RWPE2 (cell line): ENCODE measurements around the gene TTLL9.
A peak's percentile ranks its signal among the peaks of the same experiment; 100 is the strongest.

Experiments used
- ATAC-seq: fragments of 200-7000 bp; cut with Tn5 transposase; 3 replicates; pipeline ENCODE4 v1.9.1; 2021; ENCODE audit warnings: low read depth
- DNase-seq: peaks from one replicate; pipeline ENCODE4 v3.0.0-alpha.2; 2020; ENCODE audit warnings: low spot score
- H3K27ac ChIP-seq: fragments of 450-650 bp; 2 replicates; pipeline ENCODE4 v1.5.1; 2017; ENCODE audit warnings: mild to moderate bottlenecking; ENCODE audit not compliant: poor library complexity, severe bottlenecking
- H3K27me3 ChIP-seq: fragments of 250-450 bp; sonication (Bioruptor Pico); 2 replicates; pipeline ENCODE4 v1.5.1; 2021; ENCODE audit warnings: mild to moderate bottlenecking, moderate library complexity; ENCODE audit not compliant: insufficient read depth, poor library complexity, severe bottlenecking
- H3K36me3 ChIP-seq: fragments of 250-450 bp; sonication (Bioruptor Pico); 2 replicates; pipeline ENCODE4 v1.5.1; 2020; ENCODE audit warnings: low read depth, mild to moderate bottlenecking, moderate library complexity
- H3K4me1 ChIP-seq: fragments of 250-450 bp; sonication (Bioruptor Pico); 2 replicates; pipeline ENCODE4 v1.5.1; 2021; ENCODE audit warnings: mild to moderate bottlenecking, moderate library complexity; ENCODE audit not compliant: insufficient read depth, poor library complexity, severe bottlenecking
- H3K4me3 ChIP-seq: fragments of 250-450 bp; sonication (Bioruptor Pico); 2 replicates; pipeline ENCODE4 v1.5.1; 2021; ENCODE audit warnings: mild to moderate bottlenecking, moderate library complexity; ENCODE audit not compliant: severe bottlenecking
- H3K9me3 ChIP-seq: fragments of 250-450 bp; sonication (Bioruptor Pico); 2 replicates; pipeline ENCODE4 v1.5.1; 2021; ENCODE audit warnings: mild to moderate bottlenecking, moderate library complexity; ENCODE audit not compliant: severe bottlenecking
- TF ChIP-seq, protein P1 (sequence below): fragments of 450-650 bp; IDR thresholded peaks from one replicate; pipeline ENCODE4 v1.5.1; 2017; ENCODE audit warnings: mild to moderate bottlenecking, moderate library complexity; ENCODE audit not compliant: poor library complexity, severe bottlenecking

Gene TTLL9

DNA sequence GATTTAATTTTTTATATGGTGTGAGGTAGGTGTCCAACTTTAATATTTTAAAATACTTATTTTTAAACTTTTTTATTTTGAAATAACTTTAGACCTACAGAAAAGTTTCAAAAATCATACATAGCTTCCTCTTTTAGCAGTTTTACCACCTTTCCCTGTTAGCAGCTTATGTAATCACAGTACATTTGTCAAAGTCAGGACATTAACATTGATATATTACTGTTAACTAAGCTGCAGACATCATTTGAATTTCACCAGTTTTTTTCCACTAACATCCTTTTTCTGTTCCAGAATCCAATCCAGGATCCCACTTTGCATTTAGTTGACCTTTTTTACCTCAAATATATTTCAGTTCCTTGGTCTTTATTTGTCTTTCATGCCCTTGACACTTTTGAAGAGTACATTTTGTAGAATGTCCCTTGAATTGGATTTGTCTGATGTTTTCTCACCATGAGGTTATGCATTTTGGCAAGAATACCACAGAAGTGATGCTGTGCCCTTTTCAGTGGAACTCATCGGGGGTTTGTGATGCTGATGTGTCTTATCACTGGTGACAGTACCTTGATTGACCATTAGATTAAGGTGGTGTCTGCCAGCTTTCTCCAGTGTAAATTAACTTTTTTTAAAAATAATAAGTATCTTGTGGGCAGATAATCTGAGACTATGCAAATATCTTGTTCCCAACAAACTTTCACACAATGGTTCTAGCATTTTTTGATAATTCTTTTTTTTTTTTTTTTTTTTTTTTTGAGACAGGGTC is 33.4 kb downstream of the TTLL9 start:
- Histone ChIP-seq H3K9me3 (no peaks in the 10 kb centered on the region), H3K4me3 (no peak overlapping the region), H3K27me3 (no peaks in the 10 kb centered on the region), H3K4me1 (no peaks in the 10 kb centered on the region), H3K36me3 (no peaks in the 10 kb centered on the region), H3K27ac (no peak overlapping the region)
- TF ChIP-seq, protein P1, sequence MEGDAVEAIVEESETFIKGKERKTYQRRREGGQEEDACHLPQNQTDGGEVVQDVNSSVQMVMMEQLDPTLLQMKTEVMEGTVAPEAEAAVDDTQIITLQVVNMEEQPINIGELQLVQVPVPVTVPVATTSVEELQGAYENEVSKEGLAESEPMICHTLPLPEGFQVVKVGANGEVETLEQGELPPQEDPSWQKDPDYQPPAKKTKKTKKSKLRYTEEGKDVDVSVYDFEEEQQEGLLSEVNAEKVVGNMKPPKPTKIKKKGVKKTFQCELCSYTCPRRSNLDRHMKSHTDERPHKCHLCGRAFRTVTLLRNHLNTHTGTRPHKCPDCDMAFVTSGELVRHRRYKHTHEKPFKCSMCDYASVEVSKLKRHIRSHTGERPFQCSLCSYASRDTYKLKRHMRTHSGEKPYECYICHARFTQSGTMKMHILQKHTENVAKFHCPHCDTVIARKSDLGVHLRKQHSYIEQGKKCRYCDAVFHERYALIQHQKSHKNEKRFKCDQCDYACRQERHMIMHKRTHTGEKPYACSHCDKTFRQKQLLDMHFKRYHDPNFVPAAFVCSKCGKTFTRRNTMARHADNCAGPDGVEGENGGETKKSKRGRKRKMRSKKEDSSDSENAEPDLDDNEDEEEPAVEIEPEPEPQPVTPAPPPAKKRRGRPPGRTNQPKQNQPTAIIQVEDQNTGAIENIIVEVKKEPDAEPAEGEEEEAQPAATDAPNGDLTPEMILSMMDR, result no peak
- no peak for ATAC-seq
- DNase-seq, result no peak

DNA sequence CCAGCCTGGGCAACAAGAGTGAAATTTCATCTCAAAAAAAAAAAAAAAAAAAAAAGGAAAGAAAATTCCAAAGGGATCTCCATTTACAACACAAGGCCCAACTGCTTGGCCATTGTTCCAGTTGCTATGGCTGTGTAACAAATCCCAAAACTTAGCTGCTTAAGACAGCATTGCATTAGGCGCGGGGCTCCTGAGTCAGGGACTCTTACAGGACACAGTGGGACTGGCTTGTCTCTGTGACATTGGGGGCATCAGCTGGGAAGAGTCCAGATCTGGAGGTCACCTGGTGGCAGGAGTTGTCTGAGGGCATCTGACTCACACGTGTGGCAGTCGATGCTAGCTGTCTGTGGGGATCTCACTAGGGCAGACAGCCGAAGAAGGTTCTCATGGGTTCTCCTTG is 35.6 kb downstream of the TTLL9 start:
- Histone ChIP-seq H3K27ac (no peak overlapping the region), H3K4me1 (no peaks in the 10 kb centered on the region), H3K27me3 (no peaks in the 10 kb centered on the region), H3K9me3 (no peaks in the 10 kb centered on the region), H3K36me3 (no peaks in the 10 kb centered on the region), H3K4me3 (no peak overlapping the region)
- TF ChIP-seq, protein P1, result no peak
- no peak for ATAC-seq
- peak; percentile 80 for DNase-seq

DNA sequence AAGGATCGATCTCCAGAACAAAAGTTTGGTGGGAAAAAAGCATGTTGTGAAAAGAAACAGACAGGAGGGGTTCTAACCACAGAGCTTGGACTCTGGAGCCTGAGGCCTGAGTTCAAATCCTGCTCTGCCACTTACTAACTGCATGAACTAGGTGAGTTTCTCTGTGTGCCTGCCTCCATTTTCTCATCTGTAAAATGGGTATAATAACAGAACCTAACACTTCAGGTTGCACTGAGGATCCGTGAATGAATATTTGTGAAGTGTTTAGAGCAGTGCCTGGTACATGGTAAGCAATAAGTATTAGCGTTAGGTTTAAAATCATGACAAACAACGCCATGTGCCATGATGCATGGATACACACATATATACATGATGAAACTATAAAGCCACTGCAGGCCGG is 36.6 kb downstream of the TTLL9 start:
- TF ChIP-seq, protein P1, result no peak
- no peaks in the 10 kb centered on the region for H3K36me3 ChIP-seq
- no peaks in the 10 kb centered on the region for H3K9me3 ChIP-seq
- H3K4me3 ChIP-seq, result no peak overlapping the region
- ATAC-seq (no peak), DNase-seq (peak; percentile 42)
- H3K27ac ChIP-seq, result no peak overlapping the region
- H3K4me1 ChIP-seq, result no peaks in the 10 kb centered on the region
- no peaks in the 10 kb centered on the region for H3K27me3 ChIP-seq

DNA sequence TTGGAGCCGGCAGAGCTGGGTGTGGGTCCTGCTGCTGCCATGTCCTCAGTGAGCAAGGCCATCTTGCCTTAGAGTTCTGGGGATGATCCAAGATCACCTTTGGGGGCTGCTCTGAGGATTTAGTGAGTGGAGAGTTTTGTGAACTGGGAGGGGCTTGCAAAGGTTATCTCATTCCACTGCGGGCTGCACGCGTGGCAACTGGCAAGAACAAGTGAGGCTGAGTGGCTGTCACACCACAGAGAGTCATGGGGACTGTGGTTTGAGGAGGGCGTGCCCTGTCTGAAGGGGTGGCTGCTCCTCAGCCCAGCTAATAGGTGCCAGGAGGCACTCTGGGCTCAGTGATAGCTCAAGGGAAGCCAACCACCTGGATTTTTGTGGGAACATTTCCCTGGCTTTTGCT is 37.6 kb downstream of the TTLL9 start:
- H3K4me1 ChIP-seq, result no peaks in the 10 kb centered on the region
- no peak overlapping the region for H3K4me3 ChIP-seq
- TF ChIP-seq, protein P1, result no peak
- DNase-seq, result peak; percentile 71
- no peak overlapping the region for H3K27ac ChIP-seq
- no peaks in the 10 kb centered on the region for H3K36me3 ChIP-seq
- ATAC-seq, result no peak
- no peaks in the 10 kb centered on the region for H3K27me3 ChIP-seq
- no peaks in the 10 kb centered on the region for H3K9me3 ChIP-seq

DNA sequence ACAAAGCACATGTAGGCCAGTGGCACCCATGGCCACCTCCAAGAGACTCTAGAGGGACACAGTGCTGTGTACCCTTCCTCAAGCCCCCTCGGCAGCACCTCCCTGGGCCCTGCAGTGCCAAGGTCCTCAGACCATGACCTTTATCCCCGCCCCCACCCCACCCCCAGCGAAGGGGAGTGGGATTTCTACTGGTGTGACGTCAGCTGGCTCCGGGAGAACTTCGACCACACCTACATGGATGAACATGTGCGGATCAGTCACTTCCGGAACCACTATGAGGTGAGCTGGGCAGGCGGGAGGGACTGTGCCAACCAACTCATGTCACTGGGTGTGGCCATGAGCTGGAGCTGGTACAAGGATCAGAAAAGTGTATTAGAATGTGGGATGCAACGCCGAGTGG is 38.0 kb downstream of the TTLL9 start:
- peak; percentile 70 for DNase-seq
- Histone ChIP-seq H3K9me3 (no peaks in the 10 kb centered on the region), H3K27ac (no peak overlapping the region), H3K4me3 (no peak overlapping the region), H3K4me1 (no peaks in the 10 kb centered on the region), H3K36me3 (no peaks in the 10 kb centered on the region), H3K27me3 (no peaks in the 10 kb centered on the region)
- ATAC-seq, result no peak
- TF ChIP-seq, protein P1, result no peak
